HG02610 (cell line): Measurements from ENCODE around the gene SPIN1.
"Not testable (repeated sequence)": the region's sequence is repeated elsewhere in the genome, so short reads cannot be mapped to it uniquely, and the experiment has no call there.

ENCODE experiments used
- ATAC-seq: cut with Tn5 transposase; IDR thresholded peaks from one replicate; pipeline ENCODE4 v1.9.1; 2021; ENCODE audit warnings: mild to moderate bottlenecking, moderate library complexity; ENCODE audit not compliant: unreplicated experiment

The SPIN1 gene

DNA sequence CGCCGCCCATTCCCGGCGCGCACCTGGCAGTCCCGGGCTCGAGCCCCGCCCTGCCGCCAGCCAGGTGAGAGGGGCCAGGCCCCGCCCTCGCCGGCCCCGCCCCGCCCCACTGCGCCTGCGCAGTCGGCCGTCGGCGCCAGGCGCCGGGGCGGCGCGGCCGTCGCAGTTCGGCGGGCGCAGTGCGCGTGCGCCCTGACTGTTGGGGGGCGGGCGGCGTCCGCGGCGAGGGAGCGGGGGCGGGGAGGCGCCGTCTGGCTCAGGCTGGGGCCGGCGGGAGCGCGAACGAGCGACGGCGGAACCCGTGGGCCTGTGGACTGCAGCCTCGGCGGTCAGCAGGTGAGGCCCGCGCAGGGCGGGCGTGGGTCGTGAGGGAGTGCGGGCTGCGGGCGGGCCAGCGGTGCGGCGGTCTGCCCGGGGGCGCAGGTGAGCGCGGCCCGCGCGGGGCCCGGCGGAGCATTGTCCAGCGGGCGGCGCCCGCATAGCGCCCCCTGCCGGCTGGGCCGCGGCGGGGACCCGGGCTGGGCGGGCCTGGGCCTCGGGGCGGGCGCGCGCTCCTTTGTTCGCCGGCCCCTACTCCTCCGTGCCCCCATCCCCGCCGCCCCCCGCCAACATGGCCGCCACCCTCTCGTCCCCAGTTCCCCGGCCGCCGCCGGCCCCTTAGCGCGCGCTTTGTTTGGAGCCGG, at the start of gene SPIN1:
SPIN1 (plus strand) TSS at position 242 of the 683 bp plus-strand sequence. CDS start 38,096 bp downstream, outside the sequence.
- ATAC-seq: peak; percentile 79

DNA sequence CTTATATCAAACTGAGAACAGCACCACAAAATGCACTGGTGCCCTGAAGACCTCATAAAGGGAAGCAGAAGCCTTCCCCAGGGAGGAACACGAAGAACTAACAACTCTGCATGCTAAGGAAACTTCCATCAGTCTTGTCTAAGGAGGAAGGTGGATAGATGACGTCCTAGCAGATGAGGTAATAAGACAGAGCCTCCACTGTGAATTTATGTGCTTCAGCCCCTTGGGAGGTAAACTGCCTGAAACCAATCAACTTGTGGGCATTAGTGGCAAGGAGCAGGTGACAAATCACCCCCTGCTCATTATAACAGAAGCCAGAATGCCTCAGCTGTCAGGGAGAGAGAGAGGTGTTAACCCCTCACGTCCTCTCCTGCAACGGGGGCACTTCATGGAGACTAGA, 48.9 kb upstream of the SPIN1 start:
- no peak for ATAC-seq

DNA sequence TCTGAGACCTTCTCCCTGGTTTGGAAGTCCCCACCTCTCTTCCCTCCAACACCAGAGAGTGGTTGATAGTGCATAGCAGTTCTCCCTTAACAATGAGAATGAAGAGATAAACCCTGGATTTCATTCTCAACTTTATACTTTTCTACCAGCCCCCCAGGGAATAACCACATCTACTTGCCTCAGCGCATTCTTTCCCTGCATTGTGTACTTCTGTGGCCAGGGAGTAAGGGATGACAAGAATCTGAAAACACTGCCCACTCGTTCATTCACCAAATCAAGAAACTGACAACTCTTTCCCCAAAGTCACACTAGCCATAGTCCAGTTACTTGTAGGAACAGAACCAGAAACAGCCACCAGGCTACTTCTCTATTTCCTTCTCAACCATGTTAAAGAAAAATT, 46.0 kb upstream of the SPIN1 start:
- ATAC-seq: no peak

DNA sequence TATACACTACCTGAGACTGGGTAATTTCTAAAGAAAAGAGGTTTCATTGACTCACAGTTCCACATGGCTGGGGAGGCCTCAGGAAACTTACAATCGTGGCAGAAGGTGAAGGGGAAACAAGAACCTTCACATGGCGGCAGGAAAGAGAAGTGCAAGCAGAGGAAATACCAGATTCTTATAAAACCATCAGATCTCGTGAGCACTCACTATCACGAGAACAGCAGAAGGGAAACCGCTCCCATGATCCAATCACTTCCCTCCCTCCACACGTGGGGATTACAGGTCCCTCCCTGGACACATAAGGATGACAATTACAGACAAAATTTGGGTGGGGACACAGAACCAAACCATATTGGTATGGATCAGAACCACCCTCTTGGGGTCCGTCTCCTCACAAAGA, 44.2 kb upstream of the SPIN1 start:
- no peak for ATAC-seq

DNA sequence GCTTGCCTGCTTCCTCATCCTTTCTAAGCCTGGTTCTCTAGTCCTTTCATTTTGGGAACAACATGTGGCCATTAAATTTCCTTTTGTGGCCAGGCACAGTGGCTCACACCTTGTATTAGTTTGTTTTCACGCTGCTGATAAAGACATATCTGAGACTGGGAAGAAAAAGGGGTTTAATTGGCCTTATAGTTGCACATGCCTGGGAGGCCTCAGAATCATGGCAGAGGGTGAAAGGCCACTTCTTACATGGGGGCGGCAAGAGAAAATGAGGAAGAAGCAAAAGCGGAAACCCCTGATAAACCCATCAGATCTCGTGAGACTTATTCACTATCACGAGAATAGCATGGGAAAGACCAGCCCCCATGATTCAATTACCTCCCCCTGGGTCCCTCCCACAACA, 37.9 kb upstream of the SPIN1 start:
- ATAC-seq: not testable (repeated sequence)

DNA sequence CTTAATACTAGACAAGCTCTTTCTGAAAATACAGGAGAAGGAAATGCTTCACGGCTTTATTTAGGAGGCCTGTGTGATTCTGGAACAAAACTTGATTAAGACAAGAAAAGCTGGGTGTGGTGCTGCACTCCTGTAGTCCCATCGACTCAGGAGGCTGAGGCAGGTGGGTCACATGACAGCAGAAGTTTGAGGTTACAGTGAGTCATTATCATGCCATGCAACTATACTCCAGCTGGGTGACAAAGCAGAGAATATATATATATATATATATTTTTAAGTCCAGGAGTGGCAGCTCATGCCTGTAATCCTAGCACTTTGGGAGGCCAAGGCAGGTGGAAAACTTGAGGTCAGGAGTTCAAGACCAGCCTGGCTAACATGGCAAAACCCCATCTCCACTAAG, 33.1 kb upstream of the SPIN1 start:
- ATAC-seq: no peak

DNA sequence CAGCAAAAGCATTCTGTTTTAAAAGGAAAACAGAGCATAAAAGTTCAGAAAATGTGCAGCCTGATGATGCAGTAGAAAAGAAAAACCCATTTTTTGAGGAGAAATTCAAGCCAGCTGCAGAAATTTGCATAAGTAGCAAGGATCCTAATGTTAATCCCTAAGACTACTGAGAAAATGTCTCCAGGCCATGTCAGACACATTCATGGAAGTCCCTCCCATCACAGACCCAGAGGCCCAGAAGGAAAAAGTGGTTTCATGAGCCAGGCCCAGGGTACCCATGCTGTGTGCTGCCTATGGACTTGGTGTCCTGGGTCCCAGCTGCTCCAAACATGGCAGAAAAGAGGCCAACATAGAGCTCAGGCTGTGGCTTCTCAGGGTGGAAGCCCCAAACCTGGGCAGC, 31.0 kb upstream of the SPIN1 start:
- ATAC-seq: not testable (repeated sequence)

DNA sequence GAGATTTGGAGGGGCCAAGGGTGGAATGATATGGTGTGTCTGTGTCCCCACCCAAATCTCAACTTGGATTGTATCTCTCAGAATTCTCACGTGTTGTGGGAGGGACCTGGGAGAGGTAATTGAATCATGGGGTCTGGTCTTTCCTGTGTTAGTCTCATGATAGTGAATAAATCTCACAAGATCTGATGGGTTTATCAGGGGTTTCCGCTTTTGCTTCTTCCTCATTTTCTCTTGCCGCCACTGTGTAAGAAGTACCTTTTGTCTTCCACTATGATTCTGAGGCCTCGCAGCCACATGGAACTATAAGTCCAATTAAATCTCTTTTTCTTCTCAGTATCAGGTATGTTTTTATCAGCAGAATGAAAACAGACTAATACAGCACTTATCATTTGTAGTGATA, 29.5 kb upstream of the SPIN1 start:
- ATAC-seq: no peak

DNA sequence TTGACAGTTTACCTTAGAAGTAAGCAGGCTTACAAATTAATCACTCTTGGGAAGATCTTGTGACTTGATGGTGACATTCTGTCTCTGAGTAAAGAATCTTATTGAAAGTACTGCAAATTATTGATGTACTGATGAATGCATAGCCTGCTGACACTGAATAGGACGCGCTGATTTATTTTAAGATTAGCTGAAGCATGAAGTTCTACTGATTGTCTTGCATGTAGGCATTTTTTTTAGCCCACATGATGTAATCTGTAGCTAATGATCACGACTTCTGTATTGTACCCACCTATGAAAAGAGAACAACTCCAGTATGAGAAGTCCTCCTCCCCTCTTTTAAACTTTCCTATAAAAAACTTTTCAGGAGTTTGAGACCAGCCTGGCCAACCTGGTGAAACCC, 28.3 kb upstream of the SPIN1 start:
- ATAC-seq: no peak

DNA sequence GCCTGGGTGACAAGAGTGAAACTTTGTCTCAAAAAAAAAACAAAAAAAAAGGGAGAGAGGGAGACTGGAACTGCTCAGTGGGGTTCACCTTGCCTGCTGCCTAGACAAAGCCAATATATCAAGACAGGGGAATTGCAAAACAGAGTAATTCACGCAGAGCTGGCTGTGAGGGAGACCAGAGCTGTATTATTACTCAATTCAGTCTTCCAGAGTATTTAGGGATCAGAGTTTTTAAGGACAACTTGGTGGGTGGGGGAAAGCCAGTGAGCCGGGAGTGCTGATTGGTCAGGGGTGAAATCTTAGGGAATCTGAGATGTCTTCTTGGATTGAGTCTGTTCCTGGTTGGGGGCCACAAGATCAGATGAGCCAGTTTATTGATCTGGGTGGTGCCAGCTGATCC, 25.6 kb upstream of the SPIN1 start:
- ATAC-seq: no peak

DNA sequence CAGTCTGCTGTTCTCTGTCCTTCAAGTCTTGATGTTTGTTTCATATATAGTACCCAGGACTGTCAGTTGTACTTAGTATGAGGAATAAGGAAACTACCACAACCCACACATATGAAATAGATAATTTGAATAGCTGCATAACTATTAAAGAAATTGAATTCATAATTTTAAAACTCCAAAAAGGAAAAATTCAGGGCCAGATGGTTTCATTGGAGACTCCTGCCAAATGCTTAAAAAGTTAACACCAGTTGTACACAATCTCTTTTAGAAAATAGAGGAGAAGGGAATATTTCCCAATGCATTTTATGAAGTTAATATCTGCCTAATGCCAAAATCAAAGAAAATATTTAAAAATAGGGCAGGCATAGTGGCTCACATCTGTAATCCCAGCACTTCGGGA, 24.6 kb upstream of the SPIN1 start:
- no peak for ATAC-seq

DNA sequence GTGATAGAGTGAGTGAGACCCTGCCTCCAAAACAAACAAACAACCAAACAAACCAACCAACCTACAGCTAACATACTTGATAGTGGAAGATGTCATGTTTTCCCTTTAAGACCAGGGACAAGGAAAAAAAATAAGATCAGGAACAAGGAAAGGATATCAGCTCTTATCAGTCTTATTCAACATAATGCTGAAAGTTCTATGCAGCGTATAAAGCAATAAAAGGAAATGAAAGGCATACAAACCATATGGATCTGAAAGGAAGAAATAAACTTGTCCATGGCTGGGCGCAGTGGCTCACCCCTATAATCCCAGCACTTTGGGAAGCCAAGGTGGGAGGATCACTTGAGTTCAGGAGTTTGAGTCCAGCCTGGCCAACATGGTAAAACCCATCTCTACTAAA, 23.5 kb upstream of the SPIN1 start:
- ATAC-seq: no peak

DNA sequence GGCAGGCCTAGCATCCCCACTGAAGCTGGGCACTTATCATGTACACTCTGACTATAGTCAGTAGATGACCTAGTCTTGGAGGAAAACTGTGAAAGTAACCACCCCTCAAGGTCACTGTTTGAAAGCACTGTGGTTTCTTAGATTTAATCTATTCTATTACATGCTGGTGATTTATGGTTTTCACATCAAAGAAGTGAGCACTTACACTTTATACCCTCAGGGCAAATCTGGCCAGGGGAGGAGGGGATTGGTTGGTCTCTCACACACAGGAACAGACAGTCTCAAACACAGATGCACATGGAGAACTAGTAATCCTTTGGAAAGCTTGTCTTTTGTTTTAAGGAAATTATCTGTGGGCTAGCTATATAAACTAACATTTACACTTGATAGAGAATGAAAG, 17.9 kb upstream of the SPIN1 start:
- ATAC-seq: no peak

DNA sequence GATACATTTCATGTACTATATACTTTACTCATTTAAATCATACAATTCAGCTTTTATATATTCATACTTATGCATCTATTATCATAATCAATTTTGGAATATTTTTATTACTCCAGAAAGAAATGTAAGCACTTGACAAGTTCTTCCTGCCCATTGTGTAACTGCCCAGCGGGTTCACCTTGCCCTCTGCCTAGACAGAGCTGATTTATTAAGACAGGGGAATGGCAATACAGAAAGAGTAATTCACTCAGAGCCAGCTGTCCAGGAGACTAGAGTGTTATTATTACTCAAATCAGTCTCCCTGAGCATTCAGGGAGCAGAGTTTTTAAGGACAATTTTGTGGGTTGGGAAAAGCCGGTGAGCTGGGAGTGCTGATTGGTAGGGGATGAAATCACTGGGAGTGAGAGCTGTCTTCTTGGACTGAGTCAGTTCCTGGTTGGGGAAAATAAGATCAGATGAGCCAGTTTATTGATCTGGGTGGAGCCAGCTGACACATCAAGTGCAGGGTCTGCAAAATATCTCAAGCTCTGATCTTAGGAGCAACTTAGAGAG, 16.1 kb upstream of the SPIN1 start:
- ATAC-seq: no peak

DNA sequence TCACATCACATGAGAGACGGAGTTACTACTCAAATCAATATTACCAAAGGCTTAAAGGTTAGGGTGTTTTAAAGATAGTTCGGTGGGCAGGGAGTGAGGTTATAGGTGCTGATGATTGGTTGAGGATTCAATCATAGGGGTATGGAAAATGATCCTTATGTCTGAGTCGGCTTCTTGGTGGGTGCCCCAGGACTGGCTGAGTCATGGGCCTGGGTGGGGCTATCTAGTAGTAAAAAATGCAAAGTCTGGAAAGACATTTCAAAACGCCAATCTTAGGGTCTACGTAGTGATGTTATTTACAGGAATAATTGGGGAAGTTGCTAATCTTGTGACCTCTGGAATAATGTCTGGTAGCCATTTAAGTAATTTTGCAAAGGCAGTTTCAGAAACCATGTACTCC, 15.2 kb upstream of the SPIN1 start:
- ATAC-seq: no peak

DNA sequence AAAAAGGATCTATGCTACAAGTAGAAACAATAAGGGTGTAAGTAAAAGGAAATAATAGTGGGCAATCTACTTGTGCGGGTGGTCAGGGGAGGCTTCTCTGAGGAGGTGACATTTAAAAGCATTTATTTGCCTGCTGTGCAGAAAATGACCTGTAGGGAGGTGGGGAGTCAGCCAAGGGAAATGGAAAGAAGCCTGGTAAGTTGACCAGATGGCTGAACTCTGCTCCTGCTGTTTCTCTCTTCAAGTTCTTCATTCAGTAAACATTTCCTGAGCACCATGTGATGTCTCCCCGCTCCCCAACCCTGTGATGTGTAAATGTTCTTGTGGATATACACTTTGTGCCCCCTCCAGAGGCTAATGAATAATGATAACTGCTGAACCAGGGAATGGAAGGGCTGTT, 9.9 kb upstream of the SPIN1 start:
- ATAC-seq: no peak

DNA sequence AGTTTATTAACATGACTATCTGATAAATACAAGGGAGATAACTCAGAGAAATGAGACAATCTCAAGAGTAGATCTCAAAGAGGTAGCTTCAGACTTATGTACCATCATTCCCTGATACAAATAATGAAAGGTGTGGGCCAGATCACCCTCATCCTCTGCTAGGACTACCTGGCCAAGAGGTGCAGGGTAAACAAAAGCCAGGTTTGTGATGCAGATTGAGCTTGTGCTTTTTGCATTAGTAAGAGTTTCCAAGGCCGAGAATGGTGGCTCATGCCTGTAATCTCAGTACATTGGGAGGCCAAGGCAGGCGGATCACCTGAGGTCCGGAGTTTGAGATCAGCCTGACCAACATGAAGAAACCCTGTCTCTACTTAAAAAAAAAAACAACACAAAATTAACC, 8.9 kb upstream of the SPIN1 start:
- ATAC-seq: no peak

DNA sequence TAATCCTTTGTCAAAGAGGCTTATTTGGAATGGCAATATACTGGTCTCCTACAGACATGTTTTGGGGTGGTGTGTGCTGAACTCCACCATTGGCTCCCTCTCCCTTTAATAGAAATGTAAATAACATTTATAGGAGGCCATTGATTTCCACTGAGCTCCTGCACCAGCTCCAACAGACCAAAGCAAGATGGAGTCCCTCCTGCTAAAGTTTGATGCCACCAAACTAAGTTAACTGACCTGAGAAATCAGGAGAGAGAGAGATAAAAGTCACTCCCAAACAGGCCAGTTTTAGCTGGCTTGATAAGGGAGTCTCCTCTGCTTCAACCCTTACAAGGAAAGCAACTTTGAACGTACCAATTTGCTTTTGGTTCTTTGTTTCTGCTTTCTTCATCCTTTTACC, 8.1 kb upstream of the SPIN1 start:
- no peak for ATAC-seq

DNA sequence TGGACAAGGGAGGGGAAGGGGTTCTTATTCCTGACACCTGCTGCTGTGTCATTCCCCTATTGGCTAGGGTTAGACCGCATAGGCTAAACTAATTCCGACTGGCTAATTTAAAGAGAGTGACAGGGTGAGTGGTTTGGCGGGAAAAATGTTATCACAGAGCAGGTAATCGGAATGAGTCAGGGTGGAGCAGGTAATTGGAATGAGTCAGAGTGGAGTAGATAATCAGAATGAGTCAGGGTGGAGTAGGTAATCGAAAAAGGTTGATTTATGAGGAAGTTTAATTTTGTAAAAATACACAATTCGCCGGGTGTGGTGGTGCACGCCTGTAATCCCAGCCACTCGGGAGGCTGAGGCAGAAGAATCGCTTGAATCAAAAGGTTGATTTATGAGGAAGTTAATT, 6.9 kb upstream of the SPIN1 start:
- ATAC-seq: not testable (repeated sequence)

DNA sequence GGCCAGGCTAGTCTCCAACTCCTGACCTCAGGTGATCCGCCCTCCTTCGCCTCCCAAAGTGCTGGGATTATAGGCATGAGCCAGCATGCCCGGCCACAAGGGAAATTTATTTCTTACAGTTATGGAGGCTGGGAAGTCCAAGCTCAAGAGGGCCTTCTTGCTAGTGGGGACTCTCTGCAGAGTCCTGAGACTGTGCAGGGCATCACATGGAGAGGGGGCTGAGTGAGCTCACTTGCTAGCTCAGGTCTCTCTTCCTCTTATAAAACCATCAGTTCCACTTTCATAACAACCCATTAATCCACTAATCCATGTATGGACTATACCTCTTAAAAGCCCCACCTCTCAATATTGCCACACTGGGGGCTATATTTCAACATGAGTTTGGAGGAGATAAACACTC, 5.1 kb upstream of the SPIN1 start:
- no peak for ATAC-seq

DNA sequence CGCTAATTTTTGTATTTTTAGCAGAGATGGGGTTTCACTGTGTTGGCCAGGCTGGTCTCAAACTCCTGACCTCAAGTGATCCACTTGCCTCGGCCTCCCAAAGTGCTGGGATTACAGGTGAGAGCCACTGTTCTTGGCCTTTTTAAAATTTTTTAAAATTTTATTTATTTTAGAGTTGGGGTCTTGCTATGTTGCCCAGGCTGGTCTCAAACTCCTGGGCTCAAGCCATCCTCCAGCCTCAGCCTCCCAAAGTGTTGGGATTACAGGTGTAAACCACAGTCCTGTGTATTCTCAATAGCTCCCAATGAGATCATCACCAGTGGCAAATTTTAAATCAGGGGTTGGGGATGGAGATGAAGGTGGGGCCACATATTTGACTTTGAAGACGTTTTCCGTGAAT, 2.1 kb upstream of the SPIN1 start:
- not testable (repeated sequence) for ATAC-seq

DNA sequence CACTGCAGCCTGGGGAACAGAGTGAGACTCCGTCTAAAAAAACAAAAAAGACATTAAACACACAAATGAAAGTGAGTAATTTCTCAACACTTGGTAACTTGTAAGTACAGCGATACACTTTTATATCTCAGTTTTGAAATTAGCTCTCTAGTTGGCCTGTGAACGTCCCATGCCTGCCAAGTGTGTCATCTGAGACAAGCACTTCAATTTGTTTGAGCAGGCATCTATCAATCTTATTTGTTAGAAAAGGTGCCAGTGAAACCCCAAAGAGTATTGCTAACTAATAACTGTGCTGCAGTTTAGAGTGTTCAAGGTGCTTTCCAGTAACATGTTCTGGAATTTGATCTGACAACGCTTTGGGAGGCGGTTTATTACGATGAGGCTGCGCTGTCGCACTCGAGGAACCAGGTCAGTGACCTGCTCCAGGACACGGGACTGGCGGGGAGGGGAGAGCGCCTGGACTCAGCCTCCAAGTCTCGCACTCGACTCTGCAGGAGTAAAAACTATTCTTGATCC, 1.1 kb upstream of the SPIN1 start:
- ATAC-seq: no peak
